ENCODE results near the gene TMOD2.

DNA sequence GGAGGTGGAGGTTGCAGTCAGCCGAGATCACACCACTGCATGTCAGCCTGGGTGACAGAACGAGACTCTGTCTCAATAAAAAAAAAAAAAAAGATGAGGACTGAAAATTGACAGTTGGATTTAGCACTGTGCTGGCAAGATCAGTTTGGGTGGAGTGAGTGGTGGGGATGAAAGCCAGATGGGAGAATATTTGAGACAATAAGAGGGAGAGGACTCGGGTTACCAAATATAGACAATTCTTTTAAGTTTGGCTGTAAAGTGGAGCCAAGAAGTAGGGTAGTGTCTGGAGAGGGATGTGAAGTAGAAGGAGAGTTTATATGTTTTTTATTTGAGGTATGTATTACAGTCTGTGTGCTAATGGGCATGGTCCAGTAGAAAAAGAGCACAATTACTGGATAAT lies 98.5 kb downstream of the TMOD2 start:
- TF ChIP-seq EZH2 (IDR thresholded peaks at IDR 0.05; ENCODE audit: borderline replicate concordance, low read length): no peak
- TF ChIP-seq, protein P1, sequence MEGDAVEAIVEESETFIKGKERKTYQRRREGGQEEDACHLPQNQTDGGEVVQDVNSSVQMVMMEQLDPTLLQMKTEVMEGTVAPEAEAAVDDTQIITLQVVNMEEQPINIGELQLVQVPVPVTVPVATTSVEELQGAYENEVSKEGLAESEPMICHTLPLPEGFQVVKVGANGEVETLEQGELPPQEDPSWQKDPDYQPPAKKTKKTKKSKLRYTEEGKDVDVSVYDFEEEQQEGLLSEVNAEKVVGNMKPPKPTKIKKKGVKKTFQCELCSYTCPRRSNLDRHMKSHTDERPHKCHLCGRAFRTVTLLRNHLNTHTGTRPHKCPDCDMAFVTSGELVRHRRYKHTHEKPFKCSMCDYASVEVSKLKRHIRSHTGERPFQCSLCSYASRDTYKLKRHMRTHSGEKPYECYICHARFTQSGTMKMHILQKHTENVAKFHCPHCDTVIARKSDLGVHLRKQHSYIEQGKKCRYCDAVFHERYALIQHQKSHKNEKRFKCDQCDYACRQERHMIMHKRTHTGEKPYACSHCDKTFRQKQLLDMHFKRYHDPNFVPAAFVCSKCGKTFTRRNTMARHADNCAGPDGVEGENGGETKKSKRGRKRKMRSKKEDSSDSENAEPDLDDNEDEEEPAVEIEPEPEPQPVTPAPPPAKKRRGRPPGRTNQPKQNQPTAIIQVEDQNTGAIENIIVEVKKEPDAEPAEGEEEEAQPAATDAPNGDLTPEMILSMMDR (conservative IDR thresholded peaks at IDR 0.05 in 1 of 2, IDR thresholded peaks at IDR 0.05 in 1 of 2; ENCODE audit: extremely low read depth in 1 of 2, insufficient read depth in 1 of 2, low read depth in 1 of 2, low read length in 2 of 2): no peak
